ENCODE measurements around the gene DIP2B.

GRCh38 chr12:50547742-50548141, 43.0 kb downstream of the DIP2B start:
- TF ChIP-seq ZNF274 (IDR thresholded peaks at IDR 0.05; ENCODE audit: low read depth, low read length) (no peak), YY1 (IDR thresholded peaks at IDR 0.05; ENCODE audit: insufficient read depth, insufficient read length) (no peak), SUZ12 (IDR thresholded peaks at IDR 0.05; ENCODE audit: extremely low read depth, insufficient read depth, insufficient read length) (no peak)
